Spleen (tissue), 11 donors: ENCODE results near the gene ACTG1. TPM values are rescaled to one million over a fixed set of nuclear protein-coding genes. Genes with fewer than 3 reads are reported as not detected.

Experiments
- DNase-seq: peaks from one replicate; pipeline ENCODE4 v3.0.0-alpha.2; 2020
- H3K27ac ChIP-seq, 8 donors: fragments of 200-600 bp; sonication (generic) in 7 of 8; 1 replicate in 4 of 8; 2 replicates in 4 of 8; pipeline versions ENCODE4 v1.5.0 to v1.8.0; 2016 to 2021; ENCODE audit warnings: inconsistent platforms in 4 of 8, mild to moderate bottlenecking in 4 of 8, moderate library complexity in 1 of 8
- H3K27me3 ChIP-seq, 7 donors: fragments of 200-600 bp; sonication (generic) in 6 of 7; replicated peaks in 1 of 7; 1 replicate in 4 of 7; 2 replicates in 3 of 7; pipeline versions ENCODE4 v1.5.0 to v1.8.0; 2016 to 2021; ENCODE audit warnings: inconsistent platforms in 3 of 7, mild to moderate bottlenecking in 1 of 7
- H3K36me3 ChIP-seq, 6 donors: fragments of 200-600 bp; sonication (generic) in 5 of 6; 1 replicate in 4 of 6; 2 replicates in 2 of 6; pipeline versions ENCODE4 v1.5.0 to v1.8.0; 2016 to 2021; ENCODE audit warnings: inconsistent platforms in 2 of 6
- H3K4me1 ChIP-seq, 6 donors: fragments of 200-600 bp; sonication (generic) in 5 of 6; 1 replicate in 3 of 6; 2 replicates in 3 of 6; pipeline versions ENCODE4 v1.5.0 to v1.8.0; 2016 to 2021; ENCODE audit warnings: inconsistent platforms in 3 of 6
- H3K4me3 ChIP-seq, 8 donors: fragments of 200-600 bp; sonication (generic) in 7 of 8; 1 replicate in 4 of 8; 2 replicates in 4 of 8; pipeline versions ENCODE4 v1.5.0 to v1.8.0; 2016 to 2021; ENCODE audit warnings: inconsistent platforms in 4 of 8, mild to moderate bottlenecking in 4 of 8, moderate library complexity in 2 of 8
- H3K9me3 ChIP-seq, 8 donors: fragments of 200-600 bp; sonication (generic) in 7 of 8; 1 replicate in 4 of 8; 2 replicates in 4 of 8; pipeline versions ENCODE4 v1.5.0 to v1.8.0; 2016 to 2021; ENCODE audit warnings: inconsistent platforms in 4 of 8
- CTCF ChIP-seq, 11 experiments: fragments of 200-600 bp in 7 of 11; fragments of 450-650 bp in 4 of 11; sonication (generic) in 4 of 11; IDR thresholded peaks in 8 of 11; conservative IDR thresholded peaks in 3 of 11; 1 replicate in 7 of 11; 2 replicates in 4 of 11; pipeline versions ENCODE4 v1.4.0 to v1.8.0; 2016 to 2021; ENCODE audit warnings: antibody characterized with exemption in 11 of 11, inconsistent platforms in 4 of 11, mild to moderate bottlenecking in 1 of 11
- POLR2A ChIP-seq, 3 donors: fragments of 450-650 bp; IDR thresholded peaks; one replicate each; pipeline ENCODE4 v1.5.1; 2017; ENCODE audit warnings: antibody characterized with exemption in 3 of 3, mild to moderate bottlenecking in 1 of 3
- POLR2AphosphoS5 ChIP-seq, 3 donors: sonication (generic); formaldehyde crosslinking; IDR thresholded peaks; one replicate each; pipeline ENCODE4 v1.5.1; 2017; ENCODE audit warnings: antibody characterized with exemption in 3 of 3
- WGBS, 5 donors: extraction: QIAGEN DNeasy Blood & Tissue Kit in 3 of 5; methylation state at CpG; one replicate each; pipeline versions ENCODE4 v1.1.5 to v1.1.7; 2013 to 2018; 5-methylcytosine and 5-hydroxymethylcytosine counted together
- intact Hi-C: fragments of 100-400 bp; cut with DNase I; formaldehyde crosslinking; loops from one replicate; pipeline ENCODE4 v1.15.0; 2023; ENCODE audit warnings: low total_unique reads
- polyA plus RNA-seq, 3 donors: library from polyadenylated mRNA; stranded (reverse); fragments of 200-250 nt; gene quantifications; one replicate each; pipeline ENCODE4 v1.2.1, GENCODE V29; 2013
- total RNA-seq, 7 donors: library from RNA; depleted of rRNA in 3 of 7; stranded (reverse); fragments of >200 nt in 3 of 7; fragmentation: NEBNext Ultra II Directional in 4 of 7; extraction: Animal tissue kit (Norgen Biotek cat#: 25700) in 4 of 7; gene quantifications; one replicate each; pipeline versions ENCODE4 v1.1.0 to v1.2.1, GENCODE V29; 2016 to 2021
- donor health status: healthy with polysubstance abuse.
- donor health status: DM: no; HTN: no; CAD: no; lungs with moderate emphysema.
- donor health status: DM: no; HTN: no; CAD: no.
- donor health status: Bipolar disorder and iron deficiency.
- donor health status: healthy.
- donor health status: DM: no; HTN: no; CAD: no.
- donor health status: DM: yes; HTN: yes; CAD: no.

ACTG1 gene
- total and polyA plus RNA-seq, 10 donors, result 1,119 to 6,270 (median 2,106) TPM

- DNase-seq, result no peak
- no peak overlapping the region for H3K4me3 ChIP-seq
- H3K4me1 ChIP-seq, result peaks cover 11 to 44% (median 32%) of the 10 kb centered on the region in 6 donors
- WGBS, 5 donors, result 84 to 92% (median 88%) methylated on average over 13 to 14 of the region's 14 CpGs
- no peak for TF ChIP-seq CTCF (IDR thresholded peaks at IDR 0.05 in 8 of 11, conservative IDR thresholded peaks at IDR 0.05 in 3 of 11)
- TF ChIP-seq POLR2A (IDR thresholded peaks at IDR 0.05), result no peak
- no peak for TF ChIP-seq POLR2AphosphoS5 (IDR thresholded peaks at IDR 0.05)
- intact Hi-C loops, result no loop called here
- no peak overlapping the region for H3K27ac ChIP-seq
- H3K27me3 ChIP-seq, result no peaks in the 10 kb centered on the region
- peaks cover 4 to 83% (median 72%) of the 10 kb centered on the region in 6 donors for H3K36me3 ChIP-seq
- no peaks in the 10 kb centered on the region for H3K9me3 ChIP-seq
Observed at GRCh38 chr17:81547614-81547982, 35.0 kb upstream of the ACTG1 start.

- intact Hi-C loops, result no loop called here
- peak in 1 of 3 donors; percentile 42 for TF ChIP-seq POLR2AphosphoS5 (IDR thresholded peaks at IDR 0.05)
- no peak for TF ChIP-seq CTCF (IDR thresholded peaks at IDR 0.05 in 8 of 11, conservative IDR thresholded peaks at IDR 0.05 in 3 of 11)
- 84 to 94% (median 90%) methylated on average over 12 to 36 of the region's 36 CpGs for WGBS, 5 donors
- Histone ChIP-seq H3K4me1 (peaks cover 11 to 44% (median 32%) of the 10 kb centered on the region in 6 donors), H3K4me3 (no peak overlapping the region), H3K36me3 (peaks cover 4 to 89% (median 78%) of the 10 kb centered on the region in 6 donors), H3K27me3 (no peaks in the 10 kb centered on the region), H3K27ac (no peak overlapping the region), H3K9me3 (no peaks in the 10 kb centered on the region)
- no peak for DNase-seq
Observed at GRCh38 chr17:81546906-81547613, 34.5 kb upstream of the ACTG1 start.

GRCh38 chr17:81545160-81545949, 32.8 kb upstream of the ACTG1 start:
- TF ChIP-seq CTCF (IDR thresholded peaks at IDR 0.05 in 8 of 11, conservative IDR thresholded peaks at IDR 0.05 in 3 of 11) (no peak), POLR2AphosphoS5 (IDR thresholded peaks at IDR 0.05) (peak in 1 of 3 donors; percentile 8)
- Histone ChIP-seq H3K9me3 (no peaks in the 10 kb centered on the region), H3K36me3 (peaks cover 4 to 98% (median 86%) of the 10 kb centered on the region in 6 donors), H3K27ac (no peak overlapping the region), H3K4me1 (peaks cover 0 to 27% (median 17%) of the 10 kb centered on the region in 6 donors), H3K4me3 (no peak overlapping the region), H3K27me3 (no peaks in the 10 kb centered on the region)
- intact Hi-C loops, result no loop called here
- WGBS, 5 donors, result 89 to 97% (median 92%) methylated on average over 11 to 24 of the region's 24 CpGs
- no peak for DNase-seq
